Neural cell (in vitro differentiated cells): ENCODE results near the gene TUT1. TPM values are rescaled to one million over a fixed set of nuclear protein-coding genes. Genes with fewer than 3 reads are reported as not detected.

Experiments used
- H2AFZ ChIP-seq: fragments of 200-600, 300-800 bp; sonication (generic), shearing (Covaris generic); 2 replicates; pipeline ENCODE4 v1.6.0; 2014; ENCODE audit warnings: low read depth, mild to moderate bottlenecking, antibody characterized with exemption, low read length, moderate library complexity
- H3F3A ChIP-seq: fragments of 200-600 bp; shearing (Covaris generic); 2 replicates; pipeline ENCODE4 v1.6.1; 2016; ENCODE audit warnings: mild to moderate bottlenecking, moderate library complexity, mixed read lengths, antibody characterized with exemption, low read length; ENCODE audit not compliant: insufficient read depth, poor library complexity, severe bottlenecking
- H3K27ac ChIP-seq: fragments of 200-600, 300-800 bp; sonication (generic), shearing (Covaris generic); 2 replicates; pipeline ENCODE4 v1.5.1; 2014; ENCODE audit warnings: mild to moderate bottlenecking, low read length, moderate library complexity
- H3K27me3 ChIP-seq: fragments of 300-800, 200-600 bp; sonication (generic), shearing (Covaris generic); 2 replicates; pipeline ENCODE4 v1.6.0; 2014; ENCODE audit warnings: mild to moderate bottlenecking, low read depth, low read length, moderate library complexity; ENCODE audit not compliant: insufficient read depth
- H3K36me3 ChIP-seq: fragments of 300-800, 200-600 bp; sonication (generic), shearing (Covaris generic); 2 replicates; pipeline ENCODE4 v1.5.1; 2014; ENCODE audit warnings: mild to moderate bottlenecking, antibody characterized with exemption, low read length, moderate library complexity; ENCODE audit not compliant: insufficient read depth
- H3K4me2 ChIP-seq: fragments of 300-800, 200-600 bp; sonication (generic), shearing (Covaris generic); 2 replicates; pipeline ENCODE4 v1.6.0; 2014; ENCODE audit warnings: mild to moderate bottlenecking, low read length
- H3K4me3 ChIP-seq: fragments of 300-800, 200-600 bp; sonication (generic), shearing (Covaris generic); 2 replicates; pipeline ENCODE4 v1.5.1; 2014; ENCODE audit warnings: mild to moderate bottlenecking, low read length, moderate library complexity
- H3K79me2 ChIP-seq: fragments of 200-600 bp; shearing (Covaris generic); replicated peaks from 2 replicates; pipeline ENCODE4 v1.6.0; 2014; ENCODE audit warnings: mild to moderate bottlenecking, low read length, moderate library complexity; ENCODE audit not compliant: insufficient read depth
- H3K9ac ChIP-seq: fragments of 300-800, 200-600 bp; sonication (generic), shearing (Covaris generic); 2 replicates; pipeline ENCODE4 v1.6.1; 2016; ENCODE audit warnings: mild to moderate bottlenecking, low read length, mixed read lengths
- H3K9me2 ChIP-seq: fragments of 200-600 bp; shearing (Covaris generic); 2 replicates; pipeline ENCODE4 v1.6.1; 2016; ENCODE audit warnings: mild to moderate bottlenecking, low read length, mixed read lengths; ENCODE audit not compliant: insufficient read depth
- H3K9me3 ChIP-seq: fragments of 200-600, 300-800 bp; sonication (generic), shearing (Covaris generic); 2 replicates; pipeline ENCODE4 v1.6.1; 2016; ENCODE audit warnings: mild to moderate bottlenecking, mixed run types, low read length, moderate library complexity, mixed read lengths
- H4K20me1 ChIP-seq: fragments of 200-600 bp; shearing (Covaris generic); 2 replicates; pipeline ENCODE4 v1.6.1; 2016; ENCODE audit warnings: mild to moderate bottlenecking, mixed run types; ENCODE audit not compliant: insufficient read depth
- EP300 ChIP-seq: fragments of 450-650 bp; conservative IDR thresholded peaks from 2 replicates; pipeline ENCODE4 v1.6.1; 2014; ENCODE audit warnings: antibody characterized with exemption, mild to moderate bottlenecking, moderate library complexity; ENCODE audit not compliant: poor library complexity, severe bottlenecking
- EZH2 ChIP-seq: fragments of 200-600, 300-800 bp; shearing (Covaris generic), sonication (generic); IDR thresholded peaks from 2 replicates; pipeline ENCODE4 v1.6.1; 2014; ENCODE audit warnings: antibody characterized with exemption, low read length, borderline replicate concordance, mild to moderate bottlenecking; ENCODE audit not compliant: insufficient read depth, poor library complexity, severe bottlenecking
- MXI1 ChIP-seq: fragments of 450-650 bp; conservative IDR thresholded peaks from 2 replicates; pipeline ENCODE4 v1.6.1; 2014; ENCODE audit warnings: antibody characterized with exemption, mild to moderate bottlenecking; ENCODE audit not compliant: poor library complexity, severe bottlenecking
- POLR2AphosphoS5 ChIP-seq: IDR thresholded peaks from 2 replicates; pipeline ENCODE4 v1.6.1; 2012
- RAD21 ChIP-seq: fragments of 450-650 bp; conservative IDR thresholded peaks from 2 replicates; pipeline ENCODE4 v1.6.1; 2014; ENCODE audit warnings: antibody characterized with exemption, mild to moderate bottlenecking, moderate library complexity
- SMC3 ChIP-seq: fragments of 450-650 bp; conservative IDR thresholded peaks from 2 replicates; pipeline ENCODE4 v1.6.1; 2014; ENCODE audit warnings: antibody characterized with exemption, mild to moderate bottlenecking, moderate library complexity; ENCODE audit not compliant: poor library complexity
- TAF1 ChIP-seq: IDR thresholded peaks from 2 replicates; pipeline ENCODE4 v1.6.1; 2012; ENCODE audit warnings: low read depth
- polyA plus RNA-seq: library from polyadenylated mRNA; depleted of rRNA; stranded (reverse); fragments of >200 nt; gene quantifications from 2 replicates; pipeline ENCODE4 v1.2.3, GENCODE V29; 2014
- TF ChIP-seq, protein P1 (sequence below): IDR thresholded peaks from 2 replicates; pipeline ENCODE4 v1.6.1; 2012; ENCODE audit warnings: borderline replicate concordance
- TF ChIP-seq, protein P2 (sequence below): fragments of 450-650 bp; IDR thresholded peaks from 2 replicates; pipeline ENCODE4 v1.5.1; 2014; ENCODE audit warnings: antibody characterized with exemption, mild to moderate bottlenecking, moderate library complexity; ENCODE audit not compliant: poor library complexity, severe bottlenecking

TUT1 gene
- polyA plus RNA-seq, 1 donor from 2014 or later, result 17.8 TPM

DNA sequence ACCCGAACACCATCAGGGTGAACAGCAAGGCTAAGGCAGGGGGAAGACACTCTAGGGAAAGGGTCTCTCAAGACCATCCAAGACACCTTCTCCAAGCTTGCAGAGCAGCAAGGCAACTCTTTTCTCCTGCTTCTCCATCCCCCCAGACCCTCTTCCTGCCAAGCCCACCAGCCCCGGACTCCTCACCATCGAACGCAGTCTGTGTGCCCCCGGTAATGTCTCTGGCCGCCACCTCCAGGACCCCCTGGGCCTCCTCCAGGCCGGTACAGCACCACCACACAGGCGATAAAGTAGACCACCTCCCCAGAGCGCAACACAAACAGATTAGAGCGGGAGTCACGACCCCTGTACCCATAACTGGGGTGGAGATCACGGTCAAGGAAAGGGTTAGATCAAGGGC is 17.5 kb upstream of the TUT1 start:
- Histone ChIP-seq H3K36me3 (no peaks in the 10 kb centered on the region), H4K20me1 (no peaks in the 10 kb centered on the region), H3K9ac (no peak overlapping the region), H3K4me2 (no peak overlapping the region), H2AFZ (no peak overlapping the region), H3K9me3 (no peaks in the 10 kb centered on the region), H3K27me3 (peaks cover 8% of the 10 kb centered on the region), H3K4me3 (no peak overlapping the region), H3F3A (no peaks in the 10 kb centered on the region), H3K27ac (no peak overlapping the region), H3K9me2 (no peaks in the 10 kb centered on the region), H3K79me2 (no peaks in the 10 kb centered on the region)
- TF ChIP-seq POLR2AphosphoS5, result no peak
- TF ChIP-seq TAF1, result no peak
- no peak for TF ChIP-seq SMC3
- TF ChIP-seq, protein P1, sequence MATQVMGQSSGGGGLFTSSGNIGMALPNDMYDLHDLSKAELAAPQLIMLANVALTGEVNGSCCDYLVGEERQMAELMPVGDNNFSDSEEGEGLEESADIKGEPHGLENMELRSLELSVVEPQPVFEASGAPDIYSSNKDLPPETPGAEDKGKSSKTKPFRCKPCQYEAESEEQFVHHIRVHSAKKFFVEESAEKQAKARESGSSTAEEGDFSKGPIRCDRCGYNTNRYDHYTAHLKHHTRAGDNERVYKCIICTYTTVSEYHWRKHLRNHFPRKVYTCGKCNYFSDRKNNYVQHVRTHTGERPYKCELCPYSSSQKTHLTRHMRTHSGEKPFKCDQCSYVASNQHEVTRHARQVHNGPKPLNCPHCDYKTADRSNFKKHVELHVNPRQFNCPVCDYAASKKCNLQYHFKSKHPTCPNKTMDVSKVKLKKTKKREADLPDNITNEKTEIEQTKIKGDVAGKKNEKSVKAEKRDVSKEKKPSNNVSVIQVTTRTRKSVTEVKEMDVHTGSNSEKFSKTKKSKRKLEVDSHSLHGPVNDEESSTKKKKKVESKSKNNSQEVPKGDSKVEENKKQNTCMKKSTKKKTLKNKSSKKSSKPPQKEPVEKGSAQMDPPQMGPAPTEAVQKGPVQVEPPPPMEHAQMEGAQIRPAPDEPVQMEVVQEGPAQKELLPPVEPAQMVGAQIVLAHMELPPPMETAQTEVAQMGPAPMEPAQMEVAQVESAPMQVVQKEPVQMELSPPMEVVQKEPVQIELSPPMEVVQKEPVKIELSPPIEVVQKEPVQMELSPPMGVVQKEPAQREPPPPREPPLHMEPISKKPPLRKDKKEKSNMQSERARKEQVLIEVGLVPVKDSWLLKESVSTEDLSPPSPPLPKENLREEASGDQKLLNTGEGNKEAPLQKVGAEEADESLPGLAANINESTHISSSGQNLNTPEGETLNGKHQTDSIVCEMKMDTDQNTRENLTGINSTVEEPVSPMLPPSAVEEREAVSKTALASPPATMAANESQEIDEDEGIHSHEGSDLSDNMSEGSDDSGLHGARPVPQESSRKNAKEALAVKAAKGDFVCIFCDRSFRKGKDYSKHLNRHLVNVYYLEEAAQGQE, result no peak
- TF ChIP-seq MXI1, result no peak
- TF ChIP-seq, protein P2, sequence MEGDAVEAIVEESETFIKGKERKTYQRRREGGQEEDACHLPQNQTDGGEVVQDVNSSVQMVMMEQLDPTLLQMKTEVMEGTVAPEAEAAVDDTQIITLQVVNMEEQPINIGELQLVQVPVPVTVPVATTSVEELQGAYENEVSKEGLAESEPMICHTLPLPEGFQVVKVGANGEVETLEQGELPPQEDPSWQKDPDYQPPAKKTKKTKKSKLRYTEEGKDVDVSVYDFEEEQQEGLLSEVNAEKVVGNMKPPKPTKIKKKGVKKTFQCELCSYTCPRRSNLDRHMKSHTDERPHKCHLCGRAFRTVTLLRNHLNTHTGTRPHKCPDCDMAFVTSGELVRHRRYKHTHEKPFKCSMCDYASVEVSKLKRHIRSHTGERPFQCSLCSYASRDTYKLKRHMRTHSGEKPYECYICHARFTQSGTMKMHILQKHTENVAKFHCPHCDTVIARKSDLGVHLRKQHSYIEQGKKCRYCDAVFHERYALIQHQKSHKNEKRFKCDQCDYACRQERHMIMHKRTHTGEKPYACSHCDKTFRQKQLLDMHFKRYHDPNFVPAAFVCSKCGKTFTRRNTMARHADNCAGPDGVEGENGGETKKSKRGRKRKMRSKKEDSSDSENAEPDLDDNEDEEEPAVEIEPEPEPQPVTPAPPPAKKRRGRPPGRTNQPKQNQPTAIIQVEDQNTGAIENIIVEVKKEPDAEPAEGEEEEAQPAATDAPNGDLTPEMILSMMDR, result no peak
- no peak for TF ChIP-seq EZH2
- no peak for TF ChIP-seq RAD21
- TF ChIP-seq EP300, result no peak

DNA sequence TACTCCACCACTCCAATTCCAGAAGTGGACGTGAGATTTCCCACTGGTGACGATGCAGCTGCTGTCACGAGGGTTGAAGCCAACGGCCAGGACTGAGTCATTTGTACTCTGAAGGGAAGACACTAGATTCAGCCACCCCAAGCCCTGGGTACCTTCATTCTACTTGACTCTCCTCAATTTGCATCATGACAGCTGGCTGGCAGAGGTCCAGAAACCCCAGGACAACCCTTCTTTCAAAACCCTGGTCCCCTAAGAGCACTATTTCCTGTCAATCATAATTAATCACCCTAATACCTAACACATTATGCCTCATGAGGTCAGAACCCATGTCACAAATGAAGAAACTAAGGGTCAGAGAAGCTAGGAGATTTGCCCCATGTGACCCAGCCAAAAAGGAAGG is 16.4 kb upstream of the TUT1 start:
- no peaks in the 10 kb centered on the region for H3K79me2 ChIP-seq
- TF ChIP-seq, protein P2, result no peak
- TF ChIP-seq MXI1 (no peak), POLR2AphosphoS5 (no peak)
- TF ChIP-seq, protein P1, result no peak
- H3K4me2 ChIP-seq, result no peak overlapping the region
- H3K9me3 ChIP-seq, result no peaks in the 10 kb centered on the region
- no peak overlapping the region for H2AFZ ChIP-seq
- no peaks in the 10 kb centered on the region for H3K9me2 ChIP-seq
- H3K27ac ChIP-seq, result no peak overlapping the region
- no peak overlapping the region for H3K9ac ChIP-seq
- no peaks in the 10 kb centered on the region for H4K20me1 ChIP-seq
- H3K36me3 ChIP-seq, result no peaks in the 10 kb centered on the region
- no peak overlapping the region for H3K4me3 ChIP-seq
- peaks cover 8% of the 10 kb centered on the region for H3K27me3 ChIP-seq
- H3F3A ChIP-seq, result no peaks in the 10 kb centered on the region
